ENCODE data around the gene PICALM.
"Not testable (repeated sequence)": the region's sequence is repeated elsewhere in the genome, so short reads cannot be mapped to it uniquely, and the experiment has no call there.

PICALM gene

GRCh38 chr11:85965202-85965601 is 103.7 kb downstream of the PICALM start:
- no peak overlapping the region for H3K4me3 ChIP-seq (ENCODE audit: low read depth, low read length)
- DNase-seq (ENCODE audit: low read depth): no peak
- TF ChIP-seq CTCF (IDR thresholded peaks at IDR 0.05; ENCODE audit: low read depth, low read length, missing control alignments): no peak

DNA sequence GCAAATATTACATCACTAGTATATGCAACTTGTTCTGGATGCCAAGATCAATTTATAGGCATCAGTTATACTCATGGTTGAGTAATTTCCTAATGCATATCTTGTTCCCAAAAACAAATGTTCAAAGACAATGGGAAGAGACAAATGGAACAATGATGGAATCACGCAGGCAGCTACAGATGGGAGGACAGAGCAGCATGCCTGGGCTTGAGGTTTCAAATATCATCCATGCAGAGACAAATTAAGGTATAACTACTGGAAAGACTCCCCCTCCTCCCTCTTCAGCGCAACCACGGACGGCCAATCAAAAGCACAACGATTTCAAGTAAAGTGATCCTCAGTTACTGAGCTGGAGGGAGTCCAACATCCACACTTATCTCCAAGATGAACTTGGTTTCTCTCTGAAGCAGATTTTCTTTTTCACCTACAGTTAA is 106.9 kb downstream of the PICALM start:
- no peak for DNase-seq (ENCODE audit: low read depth)
- no peak for TF ChIP-seq CTCF (IDR thresholded peaks at IDR 0.05; ENCODE audit: low read depth, low read length, missing control alignments)
- no peak overlapping the region for H3K4me3 ChIP-seq (ENCODE audit: low read depth, low read length)

- DNase-seq (ENCODE audit: low read depth): no peak
- H3K4me3 ChIP-seq (ENCODE audit: low read depth, low read length): no peak overlapping the region
- no peak for TF ChIP-seq CTCF (IDR thresholded peaks at IDR 0.05; ENCODE audit: low read depth, low read length, missing control alignments)
These were observed 107.8 kb downstream of the PICALM start for GRCh38 chr11:85961130-85961529.

- no peak for DNase-seq (ENCODE audit: low read depth)
- no peak overlapping the region for H3K4me3 ChIP-seq (ENCODE audit: low read depth, low read length)
- no peak for TF ChIP-seq CTCF (IDR thresholded peaks at IDR 0.05; ENCODE audit: low read depth, low read length, missing control alignments)
These were observed 108.2 kb downstream of the PICALM start for GRCh38 chr11:85960678-85961077.

DNA sequence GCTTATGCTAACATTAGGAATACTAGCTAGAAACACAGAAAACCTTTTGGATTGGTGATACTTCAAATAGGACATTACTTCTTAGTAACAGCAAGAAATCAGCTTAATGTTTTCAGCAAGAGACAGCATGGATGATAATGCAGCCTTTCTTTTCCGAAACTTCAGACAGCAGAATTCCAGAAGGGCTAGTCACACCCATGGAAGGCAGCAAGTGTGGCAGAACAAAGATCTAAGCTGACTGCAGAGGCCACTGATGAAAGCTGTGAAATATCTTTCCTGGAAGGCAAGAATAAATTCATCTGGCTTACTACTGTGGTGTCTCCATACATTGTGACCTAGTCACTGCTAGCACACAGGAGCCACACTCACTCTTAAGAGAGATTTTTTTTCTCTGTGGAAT is 113.4 kb downstream of the PICALM start:
- no peak for DNase-seq (ENCODE audit: low read depth)

GRCh38 chr11:85953491-85954143 is 115.3 kb downstream of the PICALM start:
- no peak for DNase-seq (ENCODE audit: low read depth)
- H3K4me3 ChIP-seq (ENCODE audit: low read depth, low read length): no peak overlapping the region
- no peak for TF ChIP-seq CTCF (IDR thresholded peaks at IDR 0.05; ENCODE audit: low read depth, low read length, missing control alignments)

More for the DNA sequence above, 113.4 kb downstream of the PICALM start:
- TF ChIP-seq CTCF (IDR thresholded peaks at IDR 0.05; ENCODE audit: low read depth, low read length, missing control alignments): no peak
- no peak overlapping the region for H3K4me3 ChIP-seq (ENCODE audit: low read depth, low read length)

DNA sequence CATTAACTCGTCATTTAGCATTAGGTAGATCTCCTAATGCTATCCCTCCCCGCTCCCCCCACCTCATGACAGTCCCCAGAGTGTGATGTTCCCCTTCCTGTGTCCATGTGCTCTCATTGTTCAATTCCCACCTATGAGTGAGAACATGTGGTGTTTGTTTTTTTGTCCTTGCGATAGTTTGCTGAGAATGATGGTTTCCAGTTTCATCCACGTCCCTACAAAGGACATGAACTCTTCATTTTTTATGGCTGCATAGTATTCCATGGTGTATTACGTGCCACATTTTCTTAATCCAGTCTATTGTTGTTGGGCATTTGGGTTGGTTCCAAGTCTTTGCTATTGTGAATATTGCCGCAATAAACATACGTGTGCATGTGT is 116.8 kb downstream of the PICALM start:
- DNase-seq (ENCODE audit: low read depth): not testable (repeated sequence)

More for the DNA sequence above, 116.8 kb downstream of the PICALM start:
- not testable (repeated sequence) for H3K4me3 ChIP-seq (ENCODE audit: low read depth, low read length)

Measured in GM12864 (cell line).